ENCODE results near the gene CPNE6.

CPNE6 gene

GRCh38 chr14:24070285-24071143, 848 bp upstream of the CPNE6 start:
- DNase-seq, result no peak

GRCh38 chr14:24071836-24072430, 571 bp downstream of the CPNE6 start:
- no peak for DNase-seq

- DNase-seq, result no peak
These were observed 1.1 kb downstream of the CPNE6 start for GRCh38 chr14:24072436-24072835.

GRCh38 chr14:24072881-24073877, 1.8 kb downstream of the CPNE6 start:
- no peak for DNase-seq

DNA sequence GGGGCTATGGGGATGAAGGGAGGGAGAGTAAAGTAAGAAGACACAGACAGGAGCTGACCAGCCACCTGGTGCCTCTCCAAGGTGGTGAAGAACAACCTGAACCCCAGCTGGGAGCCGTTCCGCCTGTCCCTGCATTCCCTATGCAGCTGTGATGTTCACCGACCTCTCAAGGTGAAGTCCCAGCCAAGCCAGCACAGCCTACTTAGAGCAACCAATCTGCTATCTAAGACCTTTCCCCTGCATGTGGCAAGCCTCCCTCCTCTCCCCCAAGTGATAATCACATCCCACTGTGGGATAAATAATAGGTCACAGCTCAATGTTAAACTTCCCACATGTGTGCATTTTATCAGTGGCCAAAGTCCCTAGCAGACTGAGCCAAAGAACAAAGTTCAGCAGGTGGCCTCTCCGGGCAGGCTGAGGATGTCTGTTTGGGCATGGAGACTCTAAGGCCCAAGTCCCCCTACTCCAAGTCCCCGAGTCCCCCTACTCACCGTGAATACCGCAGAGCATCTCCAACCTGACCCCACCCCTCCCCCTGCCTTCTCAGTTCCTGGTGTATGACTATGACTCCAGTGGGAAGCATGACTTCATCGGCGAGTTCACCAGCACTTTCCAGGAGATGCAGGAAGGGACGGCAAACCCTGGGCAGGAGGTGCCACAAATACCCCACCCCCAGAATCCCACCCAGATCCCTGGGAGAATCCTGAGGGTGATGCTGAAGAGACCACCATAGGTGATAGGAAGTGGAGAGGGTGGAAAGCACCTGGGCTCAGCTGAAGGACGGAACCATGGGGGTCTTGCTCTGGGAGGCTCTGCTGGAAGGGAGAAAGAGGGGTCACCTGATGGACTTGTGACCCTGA, 3.5 kb downstream of the CPNE6 start:
- DNase-seq, result no peak

DNA sequence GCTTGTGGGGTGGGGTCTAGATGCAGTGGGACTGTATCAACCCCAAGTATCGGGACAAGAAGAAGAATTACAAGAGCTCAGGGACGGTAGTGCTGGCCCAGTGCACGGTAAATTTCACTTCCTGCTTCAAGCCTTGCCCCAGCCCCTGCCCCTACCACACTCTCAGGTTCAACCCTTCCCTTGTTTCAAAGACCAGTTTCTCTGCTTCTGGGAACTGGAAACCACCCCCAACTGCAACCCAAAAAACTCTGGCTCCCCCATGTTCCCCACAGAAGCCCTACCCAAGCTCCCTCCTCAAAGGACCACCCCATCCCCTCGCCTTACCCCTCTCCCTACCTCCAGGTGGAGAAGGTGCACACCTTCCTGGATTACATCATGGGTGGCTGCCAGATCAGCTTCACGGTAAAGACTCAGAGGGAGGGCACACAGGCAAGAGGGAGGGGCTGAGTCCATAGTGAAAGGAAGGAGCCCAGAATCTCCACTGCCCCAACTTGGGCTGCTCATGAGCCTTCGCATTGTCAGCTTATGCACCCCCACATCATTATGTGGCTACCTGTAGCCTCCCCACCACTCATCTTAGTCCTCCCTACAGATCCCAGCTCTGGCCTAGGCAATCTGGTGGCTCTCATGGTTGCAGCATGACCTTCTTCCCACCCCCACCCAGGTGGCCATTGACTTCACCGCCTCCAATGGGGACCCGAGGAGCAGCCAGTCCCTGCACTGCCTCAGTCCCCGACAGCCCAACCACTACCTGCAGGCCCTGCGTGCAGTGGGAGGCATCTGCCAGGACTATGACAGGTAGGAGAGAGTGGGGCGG, 4.3 kb downstream of the CPNE6 start:
- DNase-seq, result no peak

GRCh38 chr14:24076302-24076601, 4.9 kb downstream of the CPNE6 start:
- DNase-seq, result no peak

- DNase-seq, result no peak
These were observed 5.7 kb downstream of the CPNE6 start for GRCh38 chr14:24077086-24077485.

DNA sequence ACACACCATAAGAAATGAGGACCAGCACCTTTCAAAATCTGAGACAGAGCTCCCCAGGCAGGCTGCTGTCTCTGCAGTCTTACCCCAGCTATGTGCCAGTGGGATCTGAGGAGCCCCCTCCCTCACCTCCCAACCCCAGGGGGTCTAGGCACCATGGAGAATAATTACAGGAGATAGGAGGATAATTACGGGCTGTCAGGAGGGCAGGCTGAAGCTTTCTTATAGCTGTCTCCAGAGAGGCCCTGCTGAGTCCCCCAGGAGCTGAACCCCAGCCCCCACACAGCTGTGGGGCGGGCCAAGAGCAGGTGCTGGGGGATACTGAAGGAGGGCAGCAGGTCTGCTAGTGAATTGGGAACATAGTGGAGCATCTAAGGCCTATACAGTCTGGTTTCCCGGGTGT, 6.8 kb downstream of the CPNE6 start:
- DNase-seq, result no peak

- no peak for DNase-seq
These were observed 8.3 kb downstream of the CPNE6 start for GRCh38 chr14:24079491-24080141.

DNA sequence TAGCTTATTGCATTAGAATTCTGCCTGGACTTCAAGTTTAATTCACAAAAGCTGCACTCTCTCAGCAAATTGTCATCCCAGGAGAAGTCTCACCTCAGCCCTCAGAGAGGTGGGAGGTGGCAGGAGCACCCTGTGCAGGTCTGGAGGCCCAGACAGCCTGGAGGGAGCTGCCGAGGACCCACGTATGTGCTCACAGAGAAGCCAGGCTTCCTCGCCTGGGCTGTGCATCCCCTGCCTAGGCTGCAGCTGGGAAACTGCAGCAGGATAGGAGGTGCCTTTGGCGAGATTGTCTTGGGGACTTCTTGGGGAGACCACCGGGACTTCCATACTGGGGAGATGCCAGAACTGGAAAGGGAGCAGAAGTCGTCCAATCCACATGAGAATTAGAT, 8.8 kb downstream of the CPNE6 start:
- DNase-seq, result no peak

DNA sequence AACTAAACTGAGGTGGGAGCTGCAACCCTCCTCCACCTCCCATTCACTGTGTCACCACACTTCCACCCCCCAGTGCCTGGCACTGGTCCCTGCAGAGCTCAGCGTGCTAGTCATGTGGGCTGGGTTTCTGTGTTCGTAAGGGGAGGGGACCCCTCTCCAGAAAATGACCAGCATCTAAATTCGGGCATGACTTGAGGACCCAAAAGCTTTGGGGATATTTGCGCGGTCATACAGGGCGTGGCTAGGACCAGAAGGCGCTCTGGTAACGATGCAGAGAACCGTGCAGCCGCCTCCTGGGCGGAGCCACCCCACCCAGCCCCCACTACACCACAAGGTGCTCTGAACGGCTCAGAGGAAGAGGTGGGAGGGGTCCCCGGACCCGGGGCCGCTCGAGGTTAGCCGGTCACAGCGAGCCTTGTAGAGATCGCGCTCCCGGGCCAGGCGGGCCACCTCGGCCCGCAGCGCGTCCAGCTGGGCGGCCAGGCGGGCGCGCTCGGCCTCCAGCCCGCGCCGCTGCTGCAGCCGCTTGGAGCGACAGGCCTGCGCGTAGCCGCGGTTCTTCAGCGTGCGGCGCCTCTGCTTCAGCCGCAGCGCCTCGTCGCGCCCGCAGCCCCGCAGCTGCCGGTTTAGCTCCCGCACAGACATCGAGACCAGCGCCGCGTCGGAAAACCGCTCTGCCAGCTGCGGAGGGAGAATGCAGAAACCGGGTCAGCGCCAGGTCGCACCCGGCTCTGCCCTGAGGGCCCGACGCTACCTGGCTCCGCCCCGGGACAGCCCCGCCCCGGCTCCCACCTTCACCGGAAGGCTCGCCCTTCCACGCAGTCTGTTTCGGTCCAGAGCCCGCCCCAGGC, 9.8 kb downstream of the CPNE6 start:
- DNase-seq, result peak; percentile 63

- DNase-seq, result no peak
These were observed 10.4 kb downstream of the CPNE6 start for GRCh38 chr14:24081739-24082211.

- no peak for DNase-seq
These were observed 11.2 kb downstream of the CPNE6 start for GRCh38 chr14:24082411-24083080.

DNA sequence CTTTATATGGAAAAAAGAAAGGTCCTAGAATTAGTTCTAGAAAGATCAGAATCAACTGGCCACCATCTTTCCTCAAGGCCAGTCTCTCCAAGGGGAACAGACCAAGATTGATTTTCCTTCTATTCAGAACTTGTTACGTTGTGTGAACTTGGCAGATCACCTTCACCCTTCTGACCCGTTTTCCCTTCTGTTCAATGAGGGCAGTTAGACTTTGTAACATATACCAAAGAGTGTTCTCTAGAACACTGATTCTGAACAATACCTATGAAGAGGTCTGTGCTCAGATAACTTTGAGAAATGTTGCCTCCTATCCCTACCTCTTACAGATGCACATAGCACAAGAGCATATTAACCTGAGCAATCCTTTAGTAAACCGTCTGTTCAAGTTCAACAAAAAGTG, 12.1 kb downstream of the CPNE6 start:
- no peak for DNase-seq

DNA sequence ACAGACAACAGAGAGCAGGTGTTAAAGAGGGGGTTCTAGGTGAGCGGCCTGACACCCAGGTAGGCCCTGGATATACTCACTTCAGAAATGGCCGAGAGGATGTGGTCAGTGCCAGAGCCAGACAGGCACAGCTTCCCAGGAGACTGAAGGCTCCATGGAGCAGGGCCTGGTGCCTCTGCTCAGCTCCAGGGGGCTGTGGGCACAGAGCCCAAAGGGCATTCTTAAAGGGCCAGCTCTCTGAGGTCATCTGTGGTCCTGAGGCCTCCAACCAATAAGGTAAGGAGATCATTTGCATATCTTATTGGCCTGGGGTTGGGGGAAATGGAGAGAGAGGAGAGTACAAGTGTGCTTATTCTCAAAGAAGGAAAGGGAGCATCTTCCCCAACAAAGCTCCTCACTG, 13.1 kb downstream of the CPNE6 start:
- DNase-seq, result no peak

- no peak for DNase-seq
These were observed 13.9 kb downstream of the CPNE6 start for GRCh38 chr14:24085215-24085614.

DNA sequence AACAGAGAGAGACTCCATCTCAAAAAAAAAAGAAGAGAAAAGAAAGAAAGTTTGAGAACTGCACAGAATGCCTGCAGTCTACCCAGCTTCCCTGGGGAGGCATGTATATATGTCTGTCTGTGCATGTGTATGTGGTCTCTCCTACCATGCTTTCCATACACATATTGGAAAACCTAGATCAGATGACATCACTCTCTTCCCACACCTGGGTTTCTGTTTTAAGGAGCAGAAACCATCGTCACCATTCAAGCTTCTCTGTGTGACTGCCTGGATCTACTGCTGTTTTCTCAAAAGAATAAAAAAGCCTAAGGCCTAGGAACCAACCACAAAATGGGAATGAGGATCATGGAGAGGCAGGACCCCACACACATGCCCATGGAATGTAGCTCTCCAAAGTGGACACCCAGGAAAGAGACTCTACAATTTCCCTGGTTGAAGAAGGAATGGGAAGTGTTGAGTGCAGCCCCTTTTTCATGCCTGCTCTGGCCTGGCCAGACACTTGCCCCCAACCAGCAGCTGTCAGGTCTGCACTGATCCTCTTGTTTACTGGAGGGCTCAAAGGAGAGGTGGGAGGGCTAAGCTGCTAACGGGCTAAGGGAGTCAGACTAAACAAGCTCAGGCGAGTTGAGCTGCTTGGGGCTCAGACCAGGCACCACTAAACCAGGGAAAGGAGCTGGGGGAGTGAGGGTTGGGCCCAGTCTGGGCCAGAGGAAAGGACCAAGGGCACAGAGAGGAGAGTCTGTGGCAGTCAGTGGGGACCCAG, 15.0 kb downstream of the CPNE6 start:
- DNase-seq, result no peak

DNA sequence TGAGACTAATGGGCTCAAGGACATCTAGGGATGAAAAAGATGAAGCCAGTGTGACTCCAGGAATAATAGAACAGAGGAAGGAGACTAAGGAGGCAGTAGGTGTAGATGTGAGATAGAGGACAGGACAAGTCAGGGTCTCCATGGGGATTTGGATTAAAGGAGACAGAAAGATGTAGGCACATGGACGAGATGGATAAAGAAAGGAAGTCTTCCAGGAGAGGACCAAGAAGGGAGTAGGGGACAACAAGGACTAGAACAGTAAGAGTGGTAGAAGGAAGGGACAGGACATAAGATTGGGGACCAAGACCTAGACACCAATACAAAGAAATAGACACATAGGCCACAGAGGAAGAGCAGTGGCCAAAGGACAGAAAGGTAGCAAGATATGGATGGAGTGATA, 15.6 kb downstream of the CPNE6 start:
- DNase-seq, result no peak

Data from 8988T (cell line).